NCI-H774 (cell line): Measurements from ENCODE around the gene GRK1.
A peak's percentile ranks its signal among the peaks of the same experiment; 100 is the strongest.
"Not testable (repeated sequence)": the region's sequence is repeated elsewhere in the genome, so short reads cannot be mapped to it uniquely, and the experiment has no call there.

Experiments used
- DNase-seq: peaks from one replicate; lab custom pipeline; 2025; lab: John Stamatoyannopoulos, UW

GRK1 gene

GRCh38 chr13:113666951-113667701, at the start of gene GRK1:
GRK1 (plus strand) TSS chr13:113667219; CDS start chr13:113667387, 168 bp downstream.
- no peak for DNase-seq

GRCh38 chr13:113617961-113618360, 49.1 kb upstream of the GRK1 start:
- DNase-seq = no peak

- DNase-seq = no peak
Observed at GRCh38 chr13:113618455-113618854, 48.6 kb upstream of the GRK1 start.

- DNase-seq = no peak
Observed at GRCh38 chr13:113620036-113620796, 46.8 kb upstream of the GRK1 start.

- no peak for DNase-seq
Observed at GRCh38 chr13:113621046-113621445, 46.0 kb upstream of the GRK1 start.

GRCh38 chr13:113621498-113621897, 45.5 kb upstream of the GRK1 start:
- not testable (repeated sequence) for DNase-seq

GRCh38 chr13:113621986-113622550, 45.0 kb upstream of the GRK1 start:
- DNase-seq = not testable (repeated sequence)

- DNase-seq = no peak
Observed at GRCh38 chr13:113622791-113623490, 44.1 kb upstream of the GRK1 start.

- no peak for DNase-seq
Observed at GRCh38 chr13:113623491-113624234, 43.4 kb upstream of the GRK1 start.

- no peak for DNase-seq
Observed at GRCh38 chr13:113624235-113624587, 42.8 kb upstream of the GRK1 start.

GRCh38 chr13:113624640-113625304, 42.2 kb upstream of the GRK1 start:
- not testable (repeated sequence) for DNase-seq

- DNase-seq = no peak
Observed at GRCh38 chr13:113625965-113626721, 40.9 kb upstream of the GRK1 start.

- DNase-seq = no peak
Observed at GRCh38 chr13:113627136-113627535, 39.9 kb upstream of the GRK1 start.

GRCh38 chr13:113628291-113629270, 38.4 kb upstream of the GRK1 start:
- no peak for DNase-seq

GRCh38 chr13:113629866-113630265, 37.2 kb upstream of the GRK1 start:
- DNase-seq = peak; percentile 32

GRCh38 chr13:113630296-113630695, 36.7 kb upstream of the GRK1 start:
- peak; percentile 27 for DNase-seq

- peak; percentile 51 for DNase-seq
Observed at GRCh38 chr13:113630804-113631203, 36.2 kb upstream of the GRK1 start.

GRCh38 chr13:113631341-113632095, 35.5 kb upstream of the GRK1 start:
- no peak for DNase-seq
